Stimulated activated CD4-positive, alpha-beta T cell treated with anti-CD3 and anti-CD28 coated beads, Interleukin-4, amount 100 ng/mL, for 4 hours (primary cell): ENCODE results near the gene MAP3K19.
"Not testable (repeated sequence)": the region's sequence is repeated elsewhere in the genome, so short reads cannot be mapped to it uniquely, and the experiment has no call there.

Source experiments
- DNase-seq, 2 experiments: peaks; one replicate each; pipeline ENCODE4 v3.0.0-alpha.2; 2020

MAP3K19 gene, protein sequence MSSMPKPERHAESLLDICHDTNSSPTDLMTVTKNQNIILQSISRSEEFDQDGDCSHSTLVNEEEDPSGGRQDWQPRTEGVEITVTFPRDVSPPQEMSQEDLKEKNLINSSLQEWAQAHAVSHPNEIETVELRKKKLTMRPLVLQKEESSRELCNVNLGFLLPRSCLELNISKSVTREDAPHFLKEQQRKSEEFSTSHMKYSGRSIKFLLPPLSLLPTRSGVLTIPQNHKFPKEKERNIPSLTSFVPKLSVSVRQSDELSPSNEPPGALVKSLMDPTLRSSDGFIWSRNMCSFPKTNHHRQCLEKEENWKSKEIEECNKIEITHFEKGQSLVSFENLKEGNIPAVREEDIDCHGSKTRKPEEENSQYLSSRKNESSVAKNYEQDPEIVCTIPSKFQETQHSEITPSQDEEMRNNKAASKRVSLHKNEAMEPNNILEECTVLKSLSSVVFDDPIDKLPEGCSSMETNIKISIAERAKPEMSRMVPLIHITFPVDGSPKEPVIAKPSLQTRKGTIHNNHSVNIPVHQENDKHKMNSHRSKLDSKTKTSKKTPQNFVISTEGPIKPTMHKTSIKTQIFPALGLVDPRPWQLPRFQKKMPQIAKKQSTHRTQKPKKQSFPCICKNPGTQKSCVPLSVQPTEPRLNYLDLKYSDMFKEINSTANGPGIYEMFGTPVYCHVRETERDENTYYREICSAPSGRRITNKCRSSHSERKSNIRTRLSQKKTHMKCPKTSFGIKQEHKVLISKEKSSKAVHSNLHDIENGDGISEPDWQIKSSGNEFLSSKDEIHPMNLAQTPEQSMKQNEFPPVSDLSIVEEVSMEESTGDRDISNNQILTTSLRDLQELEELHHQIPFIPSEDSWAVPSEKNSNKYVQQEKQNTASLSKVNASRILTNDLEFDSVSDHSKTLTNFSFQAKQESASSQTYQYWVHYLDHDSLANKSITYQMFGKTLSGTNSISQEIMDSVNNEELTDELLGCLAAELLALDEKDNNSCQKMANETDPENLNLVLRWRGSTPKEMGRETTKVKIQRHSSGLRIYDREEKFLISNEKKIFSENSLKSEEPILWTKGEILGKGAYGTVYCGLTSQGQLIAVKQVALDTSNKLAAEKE (N-terminal part only)

DNA sequence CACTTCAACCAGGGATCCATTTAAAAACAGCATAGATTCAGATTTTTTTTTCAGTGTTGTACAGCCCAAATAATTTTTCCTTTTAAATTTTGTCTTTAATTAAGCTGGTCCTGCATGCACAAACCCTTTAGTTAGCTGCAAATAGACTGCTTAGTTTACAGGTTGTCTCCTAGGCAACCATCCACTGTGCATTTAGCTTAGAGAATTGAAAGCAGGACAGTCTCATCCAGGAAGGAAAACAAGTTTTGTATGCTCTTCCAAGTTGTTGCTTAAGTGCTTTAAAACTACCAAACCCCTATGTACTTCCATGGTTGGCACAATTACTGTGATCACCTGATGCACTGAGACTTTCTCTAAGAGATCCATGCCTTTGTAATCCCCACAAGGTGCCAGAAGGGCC is at the start of gene MAP3K19:
Gene MAP3K19 (minus strand): TSS at position 148 of the 400 bp plus-strand sequence. CDS start 22,800 bp downstream, outside the sequence.
- DNase-seq = no peak

DNA sequence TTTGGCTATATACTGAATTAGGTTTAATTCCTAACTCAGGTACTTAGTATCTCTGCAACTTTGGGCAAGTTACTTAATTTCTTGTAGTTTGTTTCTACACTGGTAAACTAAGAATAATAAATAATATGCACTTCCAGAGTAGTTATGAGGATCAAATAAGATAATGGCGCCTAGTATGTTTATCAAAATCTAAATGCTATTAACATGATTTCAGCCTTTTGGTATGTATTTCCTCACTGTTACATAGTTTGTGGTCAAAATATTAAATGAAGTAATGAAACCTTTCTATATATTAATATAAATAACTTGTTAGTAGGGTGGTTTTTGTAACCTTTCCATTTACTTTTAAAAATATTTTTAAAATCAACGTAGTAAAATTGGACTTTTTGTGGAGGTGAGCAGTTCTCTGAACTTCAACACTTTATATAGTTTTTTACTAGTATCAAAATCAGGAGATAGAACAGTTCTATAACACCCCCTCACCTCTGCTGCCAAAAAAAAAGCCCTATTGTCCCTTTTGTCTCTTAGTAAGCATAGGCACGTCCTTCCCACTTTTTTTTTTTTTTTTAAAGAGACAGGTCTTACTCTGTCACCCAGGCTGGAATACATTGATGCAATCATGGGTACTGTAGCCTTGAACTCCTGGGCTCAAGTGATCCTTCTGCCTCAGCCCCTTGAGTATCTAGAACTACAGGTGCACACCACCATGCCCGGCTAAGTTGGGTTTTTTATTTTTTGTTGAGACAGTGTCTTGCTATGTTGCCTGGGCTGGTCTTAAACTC is 49.6 kb upstream of the MAP3K19 start:
- no peak for DNase-seq

DNA sequence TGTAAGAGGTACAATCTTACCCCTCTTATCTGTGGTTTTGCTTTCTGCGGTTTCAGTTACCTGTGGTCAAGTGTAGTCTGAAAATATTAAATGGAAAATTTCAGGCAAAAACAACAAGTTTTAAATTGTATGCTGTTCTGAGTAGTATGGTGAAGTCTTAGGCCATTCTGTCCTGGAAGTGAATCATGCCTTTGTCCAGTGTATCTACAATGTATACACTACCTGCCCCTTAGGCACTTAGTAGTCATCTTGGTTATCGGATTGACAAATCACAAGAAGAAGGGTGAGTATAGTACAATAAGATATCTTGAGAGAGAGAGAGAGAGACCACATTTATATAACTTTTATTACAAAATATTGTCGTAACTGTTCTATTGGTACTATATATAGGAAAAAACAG is 48.3 kb upstream of the MAP3K19 start:
- no peak for DNase-seq

DNA sequence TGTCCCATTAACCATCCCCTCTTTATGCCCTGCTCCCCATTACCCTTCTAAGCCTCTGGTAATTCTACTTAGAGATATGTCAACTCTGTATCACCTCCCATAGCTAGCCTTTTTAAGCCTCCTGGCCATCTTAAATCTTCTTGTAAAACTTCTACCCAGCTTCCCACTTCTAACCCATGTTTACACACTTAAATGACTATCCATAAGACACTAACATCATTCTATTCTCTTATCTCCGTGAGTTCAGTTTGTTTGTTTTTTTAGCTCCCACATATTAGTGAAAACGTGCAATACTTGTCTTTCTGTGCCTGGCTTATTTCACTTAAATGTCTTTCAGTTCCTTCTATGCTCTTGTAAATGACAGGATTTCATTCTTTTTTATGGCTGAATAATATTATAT is 47.3 kb upstream of the MAP3K19 start:
- DNase-seq = no peak

DNA sequence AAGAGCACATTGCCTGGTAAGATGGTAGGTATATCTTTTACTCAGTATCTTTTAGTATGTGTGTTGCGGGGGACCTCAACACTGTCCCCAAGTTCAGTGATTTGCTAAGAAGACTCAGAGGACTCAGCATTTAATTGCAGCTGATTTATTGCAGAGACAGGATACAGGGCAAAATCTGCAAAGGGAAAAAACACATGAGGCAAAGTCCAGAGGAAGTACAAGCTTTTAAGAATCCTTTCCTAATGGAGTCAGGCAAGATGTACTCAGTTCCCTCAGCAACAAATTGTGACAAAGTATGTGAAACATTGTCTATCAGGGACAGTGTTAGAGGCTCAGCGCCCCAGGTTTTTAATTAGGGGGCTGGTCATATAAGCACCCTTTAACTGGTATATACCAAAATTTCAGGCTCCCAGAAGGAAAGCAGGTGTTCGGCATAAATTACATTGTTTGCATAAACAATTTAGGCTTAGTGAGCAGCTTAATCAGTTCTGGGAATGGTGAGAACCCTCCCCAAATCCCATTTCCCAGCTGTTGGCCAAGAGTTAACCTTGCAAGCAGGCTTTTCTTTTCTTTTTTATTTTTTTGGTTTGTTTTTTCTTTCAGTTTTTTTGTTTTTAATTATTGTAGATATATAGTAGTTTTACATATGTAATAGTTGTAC is 46.6 kb upstream of the MAP3K19 start:
- no peak for DNase-seq

DNA sequence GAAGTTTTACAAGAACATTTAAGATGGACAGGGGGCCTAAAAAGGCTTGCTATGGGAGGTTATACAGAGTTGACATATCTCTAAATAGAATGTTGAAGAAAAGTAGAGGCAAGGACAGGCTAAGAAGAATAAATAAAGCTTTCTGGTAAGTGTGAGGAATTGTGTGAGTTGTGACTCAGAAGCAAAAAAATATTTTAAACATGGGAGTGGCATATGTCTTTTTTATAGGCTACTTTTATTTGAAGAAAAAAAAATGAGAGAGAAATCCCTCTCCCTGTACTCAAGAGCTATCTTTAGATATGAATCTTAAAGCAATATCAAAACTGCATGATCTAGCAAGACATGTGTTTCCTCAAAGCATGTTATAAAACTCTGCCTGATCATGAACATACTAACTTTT is 45.9 kb upstream of the MAP3K19 start:
- no peak for DNase-seq

DNA sequence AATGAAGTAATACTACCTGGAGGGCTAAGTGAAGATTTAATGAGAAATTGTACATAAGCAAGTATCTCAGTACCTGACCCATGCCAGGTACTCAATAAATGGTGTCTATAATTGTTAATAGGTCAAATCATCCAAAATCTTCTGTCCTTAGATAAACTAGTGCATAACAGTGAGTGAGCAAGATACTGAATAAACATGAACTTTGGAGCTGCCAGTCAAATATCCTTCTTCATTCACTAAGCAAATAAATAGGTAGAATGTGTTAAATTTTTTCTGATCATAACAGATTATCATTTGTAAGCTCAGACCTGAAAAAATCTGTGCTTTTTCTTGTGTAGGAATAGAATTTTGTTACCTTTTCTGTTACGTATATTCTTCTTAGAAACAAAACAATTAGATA is 44.4 kb upstream of the MAP3K19 start:
- DNase-seq = no peak

DNA sequence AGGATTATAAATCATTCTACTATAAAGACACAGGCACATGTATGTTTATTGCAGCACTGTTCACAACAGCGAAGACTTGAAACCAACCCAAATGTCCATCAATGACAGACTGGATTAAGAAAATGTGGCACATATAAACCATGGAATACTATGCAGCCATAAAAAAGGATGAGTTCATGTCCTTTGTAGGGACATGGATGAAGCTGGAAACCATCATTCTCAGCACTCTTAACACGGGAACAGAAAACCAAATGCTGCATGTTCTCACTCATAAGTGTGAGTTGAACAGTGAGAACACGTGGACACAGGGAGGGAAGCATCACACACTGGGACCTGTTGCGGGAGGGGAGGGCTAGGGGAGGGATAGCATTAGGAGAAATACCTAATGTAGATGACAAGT is 42.4 kb upstream of the MAP3K19 start:
- not testable (repeated sequence) for DNase-seq

DNA sequence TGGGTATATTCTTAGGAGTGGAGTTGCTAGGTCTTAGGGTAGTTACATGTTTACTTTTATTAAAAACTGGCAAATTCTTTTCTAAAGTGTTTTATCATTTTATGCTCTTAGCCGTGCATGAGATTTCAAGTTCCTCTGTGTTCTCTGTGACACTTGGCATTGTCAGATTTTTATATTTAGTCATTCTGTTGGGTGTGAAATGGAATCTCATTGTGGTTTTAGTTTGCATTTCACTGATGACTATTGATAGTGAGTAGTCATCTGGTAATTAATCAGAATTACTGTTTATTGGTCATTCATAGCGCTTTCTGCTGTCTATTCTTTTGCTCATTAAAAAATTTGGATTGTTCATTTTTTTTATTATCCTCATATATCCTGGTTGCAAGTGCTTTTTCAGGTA is 39.0 kb upstream of the MAP3K19 start:
- DNase-seq = no peak

DNA sequence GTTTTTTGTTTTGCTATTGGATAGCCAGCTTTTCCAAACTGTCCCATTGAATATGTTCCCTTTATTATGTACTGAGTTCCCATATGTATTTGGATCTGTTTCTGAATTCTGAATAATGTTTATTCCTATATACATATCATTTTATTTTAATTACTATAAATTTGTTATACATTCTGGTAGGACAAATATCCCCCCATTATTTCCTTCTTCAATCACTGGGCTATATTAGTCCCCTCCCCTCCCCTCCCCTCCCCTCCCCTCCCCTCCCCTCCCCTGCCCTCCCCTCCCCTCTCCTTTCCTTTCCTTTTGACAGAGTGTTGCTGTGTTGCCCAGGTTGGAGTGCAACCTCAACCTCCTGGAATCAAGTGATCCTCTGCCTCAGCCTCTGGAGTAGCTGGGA is 31.2 kb upstream of the MAP3K19 start:
- no peak for DNase-seq

DNA sequence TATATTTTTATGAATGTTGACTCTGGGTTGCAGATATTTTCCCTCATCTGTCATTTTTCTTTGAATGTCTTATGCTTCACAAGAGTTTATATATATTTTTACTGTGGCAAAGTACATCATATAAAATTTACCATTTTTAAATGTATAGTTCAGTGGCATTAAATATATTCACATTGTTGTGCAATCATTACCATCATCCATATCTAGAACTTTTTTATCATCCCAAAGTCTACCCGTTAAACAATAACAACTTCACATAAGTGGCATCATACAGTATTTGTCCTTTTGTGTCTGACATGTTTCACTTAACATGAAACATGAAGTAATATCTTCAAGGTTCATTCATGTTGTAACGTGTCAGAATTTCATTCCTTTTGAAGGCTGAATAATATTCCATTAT is 29.3 kb upstream of the MAP3K19 start:
- no peak for DNase-seq

DNA sequence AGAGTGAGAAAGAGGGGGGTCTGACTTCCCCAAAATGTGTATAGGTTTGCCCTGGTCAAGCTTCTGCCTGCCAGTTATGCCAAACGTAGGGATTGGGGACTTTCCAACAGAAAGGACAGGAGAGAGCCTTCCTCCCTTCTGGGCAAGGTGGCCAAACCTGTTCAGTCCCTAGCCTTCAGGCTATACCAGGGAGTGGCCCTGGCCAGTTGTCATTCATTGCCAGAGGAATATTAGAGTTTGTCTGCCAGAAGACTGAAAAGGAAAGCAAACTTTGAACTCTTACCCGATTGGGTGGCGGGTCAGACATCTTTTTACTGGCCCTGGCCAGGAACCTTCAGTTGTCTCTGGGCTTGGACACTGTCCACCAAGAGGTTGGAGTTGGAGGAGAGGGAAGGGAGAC is 27.0 kb upstream of the MAP3K19 start:
- DNase-seq = no peak

DNA sequence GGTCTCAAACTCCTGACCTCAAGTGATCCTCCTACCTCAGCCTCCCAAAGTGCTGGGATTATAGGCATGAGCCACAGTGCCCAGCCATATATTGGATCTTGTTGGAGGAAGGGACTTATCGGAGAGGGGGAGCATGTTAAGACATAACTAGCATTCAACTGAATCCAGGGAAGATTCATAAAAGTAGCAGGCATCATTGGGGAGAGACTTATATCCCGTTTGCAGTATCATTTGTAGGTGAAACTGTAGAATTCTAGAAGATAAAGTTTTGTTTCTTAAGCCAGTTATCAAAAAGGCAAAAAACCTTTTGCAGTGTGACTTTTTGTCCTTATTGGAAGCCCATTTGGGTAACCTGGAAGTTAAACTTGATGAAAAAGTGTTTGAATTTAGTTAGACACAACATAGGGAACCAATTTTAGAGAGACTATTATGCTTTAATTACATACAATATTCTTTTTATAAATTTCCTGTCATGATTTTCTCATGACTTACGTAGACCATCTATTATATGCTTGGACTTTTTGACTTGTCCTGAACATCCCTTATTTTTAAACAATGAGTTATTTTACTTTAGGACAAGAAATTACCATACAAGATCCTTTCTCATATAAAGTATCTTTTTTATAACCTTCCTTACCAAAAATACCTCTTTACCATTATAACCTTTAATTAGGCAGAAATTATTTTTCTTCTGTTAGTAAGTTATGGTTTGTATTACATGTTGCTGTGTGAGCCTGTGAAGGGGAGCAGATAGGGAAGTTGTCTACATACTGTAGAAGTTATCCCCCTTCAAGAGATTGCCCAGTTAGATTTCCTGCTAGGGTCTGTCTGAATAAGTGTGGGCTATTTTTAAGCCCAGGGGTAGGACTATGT is 25.1 kb upstream of the MAP3K19 start:
- DNase-seq = no peak

DNA sequence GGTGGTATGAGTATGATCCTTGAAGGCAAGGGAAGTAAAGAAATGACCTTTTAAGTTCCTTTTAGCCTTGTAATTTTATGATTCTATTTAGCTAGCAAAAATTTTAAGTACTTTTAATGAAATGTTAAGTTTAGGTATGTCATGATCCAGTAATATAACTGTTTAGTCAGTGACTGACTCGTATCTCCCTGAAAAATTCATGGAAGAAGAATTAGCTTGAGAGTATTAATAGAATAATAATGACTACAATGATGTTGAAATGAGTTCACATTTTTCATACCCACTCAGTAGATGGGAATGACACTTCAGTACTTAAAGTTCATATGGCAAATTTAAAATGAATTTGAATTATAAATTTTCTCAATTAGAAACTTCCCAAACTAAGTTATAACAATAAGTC is 19.5 kb upstream of the MAP3K19 start:
- no peak for DNase-seq

DNA sequence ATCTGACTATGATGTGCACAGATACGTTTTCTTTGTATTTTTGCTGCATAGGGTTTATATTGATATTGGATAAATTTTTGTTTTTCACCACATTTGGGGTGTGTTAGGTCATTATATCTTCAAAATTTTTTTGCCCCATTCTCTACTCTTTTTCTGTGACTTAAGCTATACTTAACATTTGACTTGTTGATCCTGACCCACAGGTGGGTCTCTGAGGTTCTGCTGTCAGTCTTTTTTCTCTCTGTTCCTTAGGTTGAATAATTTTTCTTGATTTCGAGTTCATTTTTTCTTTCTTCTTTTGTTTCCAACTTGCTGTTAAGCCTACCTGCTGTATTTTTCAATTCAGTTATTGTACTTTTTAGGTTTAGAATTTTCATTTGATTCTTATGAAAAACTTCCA is 16.9 kb upstream of the MAP3K19 start:
- DNase-seq = no peak

DNA sequence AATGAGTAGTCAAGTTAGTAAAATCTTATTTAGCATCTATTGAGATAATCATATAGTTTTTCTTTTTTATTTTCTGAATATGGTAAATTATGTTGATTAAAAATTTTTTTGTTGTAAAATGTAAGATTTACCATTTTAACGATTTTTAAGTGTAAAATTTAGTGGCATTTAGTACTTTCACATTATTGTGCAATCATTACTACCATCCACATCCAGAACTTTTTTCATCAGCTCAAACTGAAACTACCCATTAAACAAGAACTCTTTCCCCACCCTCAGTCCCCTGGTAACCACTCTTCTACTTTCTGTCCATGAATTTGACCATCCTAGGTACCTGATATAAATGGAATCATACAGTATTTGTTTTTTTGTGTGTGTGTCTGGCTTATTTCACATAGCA is 16.0 kb upstream of the MAP3K19 start:
- DNase-seq = no peak

DNA sequence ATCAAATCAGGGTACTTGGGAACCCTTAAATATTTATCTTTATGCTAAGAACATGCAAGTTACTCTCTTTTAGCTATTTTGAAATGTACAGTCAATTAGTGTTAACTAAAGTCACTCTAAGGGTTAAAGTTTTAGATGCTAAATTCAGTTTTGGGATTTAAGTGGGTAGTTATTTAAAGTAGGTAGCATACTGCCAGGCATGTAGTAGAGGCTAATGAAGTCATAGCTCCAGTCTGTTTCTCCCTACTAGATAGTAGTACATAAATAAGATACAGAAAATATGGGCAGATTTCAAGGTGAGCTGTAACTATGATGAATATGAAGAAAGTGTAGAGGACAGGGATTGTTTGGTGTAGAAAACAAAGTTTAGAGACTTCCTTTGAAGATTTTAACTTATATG is 12.3 kb upstream of the MAP3K19 start:
- DNase-seq = no peak

DNA sequence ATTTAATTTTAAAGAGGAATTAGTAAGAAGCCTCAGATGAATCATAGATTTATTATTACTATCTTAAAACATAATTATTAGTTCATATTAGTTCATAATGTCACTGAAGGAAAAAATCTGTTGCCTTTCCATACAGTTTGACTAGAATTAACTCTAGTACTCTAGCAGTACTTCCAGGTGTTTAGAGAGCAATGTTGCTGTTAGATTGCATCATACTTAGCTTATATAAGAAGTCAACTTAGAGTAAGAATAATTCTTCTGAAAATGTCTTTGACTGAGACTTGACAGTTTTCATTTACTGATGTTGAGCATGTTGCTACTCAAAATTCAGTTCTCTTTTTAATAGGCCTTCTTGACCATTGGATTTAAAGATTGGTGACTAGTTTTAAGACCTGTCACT is 9.5 kb upstream of the MAP3K19 start:
- no peak for DNase-seq

DNA sequence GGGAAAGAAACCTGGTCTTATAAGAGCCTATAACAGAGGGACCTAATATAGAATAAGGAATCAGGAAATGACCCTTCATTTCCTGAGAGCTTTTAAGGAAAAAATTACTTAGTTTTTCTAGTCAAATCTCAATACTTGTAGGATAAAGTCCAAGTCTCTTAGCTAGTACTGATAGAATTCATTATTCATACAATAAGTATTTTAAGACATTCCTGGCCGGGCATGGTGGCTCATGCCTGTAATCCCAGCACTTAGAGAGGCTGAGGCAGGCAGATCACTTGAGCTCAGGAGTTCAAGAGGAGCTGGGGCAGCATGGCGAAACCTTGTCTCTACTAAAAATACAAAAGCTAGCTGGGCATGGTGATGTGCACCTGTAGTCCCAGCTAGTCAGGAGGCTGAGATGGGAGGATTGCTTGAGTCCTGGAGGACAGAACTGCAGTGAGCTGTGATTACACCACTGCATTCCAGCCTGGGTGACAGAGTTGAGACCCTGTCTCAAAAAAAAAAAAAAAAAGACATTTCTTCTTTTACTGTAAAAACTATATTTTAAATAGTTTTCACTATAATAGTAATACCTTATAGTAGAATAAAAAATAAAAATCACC is 8.0 kb upstream of the MAP3K19 start:
- no peak for DNase-seq

DNA sequence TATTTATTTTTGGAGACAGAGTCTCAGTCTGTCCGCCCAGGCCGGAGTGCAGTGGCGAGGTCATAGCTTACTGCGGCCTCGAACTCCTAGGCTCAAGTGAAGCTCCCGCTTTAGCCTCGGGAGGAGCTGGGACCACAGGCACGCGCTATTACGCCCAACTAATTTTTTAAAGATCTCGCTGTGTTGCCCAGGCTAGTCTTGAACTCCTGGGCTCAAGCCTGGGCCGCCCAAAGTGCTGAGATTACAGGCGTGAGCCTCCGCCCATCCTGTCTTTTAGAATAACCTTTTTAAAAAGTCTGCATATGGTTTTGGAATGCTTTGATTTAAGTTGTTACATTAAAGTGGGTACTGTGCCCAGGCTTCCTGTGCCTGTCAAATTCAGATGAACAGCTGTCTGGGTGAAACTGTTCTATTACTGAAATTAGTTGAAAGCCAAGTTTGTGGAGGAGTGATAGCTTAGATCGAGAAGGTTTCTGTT is 5.8 kb upstream of the MAP3K19 start:
- DNase-seq = peak; percentile 3 to 6
